ENCODE data around the gene LSAMP.

The LSAMP gene

GRCh38 chr3:116050311-116050915 lies 394.9 kb downstream of the LSAMP start:
- H3K9me3 ChIP-seq (ENCODE audit: control insufficient read depth, insufficient read depth, low read length) = no peaks in the 10 kb centered on the region
- no peak overlapping the region for H3K4me3 ChIP-seq (ENCODE audit: low read length)
- H3K36me3 ChIP-seq (ENCODE audit: control insufficient read depth, insufficient read depth, low read length) = no peaks in the 10 kb centered on the region
- no peaks in the 10 kb centered on the region for H3K27me3 ChIP-seq (ENCODE audit: control insufficient read depth, insufficient read depth, low read length)
- WGBS (ENCODE audit: insufficient coverage, insufficient read length) = no CpG with 5 or more reads among the region's 2 CpGs
- H3K4me1 ChIP-seq (ENCODE audit: control insufficient read depth, insufficient read depth, low read length) = no peaks in the 10 kb centered on the region
- no peak for DNase-seq (ENCODE audit: low read depth, low spot score)
- H3K27ac ChIP-seq (ENCODE audit: low read length) = no peak overlapping the region

- Histone ChIP-seq H3K27me3 (ENCODE audit: control insufficient read depth, insufficient read depth, low read length) (no peaks in the 10 kb centered on the region), H3K27ac (ENCODE audit: low read length) (no peak overlapping the region), H3K4me1 (ENCODE audit: control insufficient read depth, insufficient read depth, low read length) (no peaks in the 10 kb centered on the region), H3K9me3 (ENCODE audit: control insufficient read depth, insufficient read depth, low read length) (no peaks in the 10 kb centered on the region), H3K4me3 (ENCODE audit: low read length) (no peak overlapping the region), H3K36me3 (ENCODE audit: control insufficient read depth, insufficient read depth, low read length) (no peaks in the 10 kb centered on the region)
- DNase-seq (ENCODE audit: low read depth, low spot score) = no peak
Observed at GRCh38 chr3:116048991-116049390, 396.3 kb downstream of the LSAMP start.

GRCh38 chr3:116046350-116046749 lies 398.9 kb downstream of the LSAMP start:
- no peak overlapping the region for H3K27ac ChIP-seq (ENCODE audit: low read length)
- H3K4me1 ChIP-seq (ENCODE audit: control insufficient read depth, insufficient read depth, low read length) = no peaks in the 10 kb centered on the region
- WGBS (ENCODE audit: insufficient coverage, insufficient read length) = no CpG with 5 or more reads among the region's 3 CpGs
- no peaks in the 10 kb centered on the region for H3K36me3 ChIP-seq (ENCODE audit: control insufficient read depth, insufficient read depth, low read length)
- no peaks in the 10 kb centered on the region for H3K27me3 ChIP-seq (ENCODE audit: control insufficient read depth, insufficient read depth, low read length)
- H3K9me3 ChIP-seq (ENCODE audit: control insufficient read depth, insufficient read depth, low read length) = no peaks in the 10 kb centered on the region
- H3K4me3 ChIP-seq (ENCODE audit: low read length) = no peak overlapping the region
- no peak for DNase-seq (ENCODE audit: low read depth, low spot score)

GRCh38 chr3:116045314-116045713 lies 400.0 kb downstream of the LSAMP start:
- no peak overlapping the region for H3K27ac ChIP-seq (ENCODE audit: low read length)
- DNase-seq (ENCODE audit: low read depth, low spot score) = no peak
- no peak overlapping the region for H3K4me3 ChIP-seq (ENCODE audit: low read length)
- H3K9me3 ChIP-seq (ENCODE audit: control insufficient read depth, insufficient read depth, low read length) = no peaks in the 10 kb centered on the region
- H3K4me1 ChIP-seq (ENCODE audit: control insufficient read depth, insufficient read depth, low read length) = no peaks in the 10 kb centered on the region
- no peaks in the 10 kb centered on the region for H3K36me3 ChIP-seq (ENCODE audit: control insufficient read depth, insufficient read depth, low read length)
- H3K27me3 ChIP-seq (ENCODE audit: control insufficient read depth, insufficient read depth, low read length) = no peaks in the 10 kb centered on the region

GRCh38 chr3:116040152-116040551 lies 405.1 kb downstream of the LSAMP start:
- H3K36me3 ChIP-seq (ENCODE audit: control insufficient read depth, insufficient read depth, low read length) = no peaks in the 10 kb centered on the region
- no peak overlapping the region for H3K27ac ChIP-seq (ENCODE audit: low read length)
- no peak for DNase-seq (ENCODE audit: low read depth, low spot score)
- no peak overlapping the region for H3K4me3 ChIP-seq (ENCODE audit: low read length)
- no peaks in the 10 kb centered on the region for H3K4me1 ChIP-seq (ENCODE audit: control insufficient read depth, insufficient read depth, low read length)
- no peaks in the 10 kb centered on the region for H3K9me3 ChIP-seq (ENCODE audit: control insufficient read depth, insufficient read depth, low read length)
- no CpG with 5 or more reads among the region's 3 CpGs for WGBS (ENCODE audit: insufficient coverage, insufficient read length)
- H3K27me3 ChIP-seq (ENCODE audit: control insufficient read depth, insufficient read depth, low read length) = no peaks in the 10 kb centered on the region

GRCh38 chr3:116039651-116039985 lies 405.7 kb downstream of the LSAMP start:
- no peaks in the 10 kb centered on the region for H3K36me3 ChIP-seq (ENCODE audit: control insufficient read depth, insufficient read depth, low read length)
- no peak overlapping the region for H3K27ac ChIP-seq (ENCODE audit: low read length)
- no peaks in the 10 kb centered on the region for H3K9me3 ChIP-seq (ENCODE audit: control insufficient read depth, insufficient read depth, low read length)
- H3K4me1 ChIP-seq (ENCODE audit: control insufficient read depth, insufficient read depth, low read length) = no peaks in the 10 kb centered on the region
- WGBS (ENCODE audit: insufficient coverage, insufficient read length) = no CpG with 5 or more reads among the region's 4 CpGs
- H3K4me3 ChIP-seq (ENCODE audit: low read length) = no peak overlapping the region
- no peak for DNase-seq (ENCODE audit: low read depth, low spot score)
- no peaks in the 10 kb centered on the region for H3K27me3 ChIP-seq (ENCODE audit: control insufficient read depth, insufficient read depth, low read length)

GRCh38 chr3:116038968-116039650 lies 406.2 kb downstream of the LSAMP start:
- no CpG with 5 or more reads among the region's 1 CpG for WGBS (ENCODE audit: insufficient coverage, insufficient read length)
- H3K4me1 ChIP-seq (ENCODE audit: control insufficient read depth, insufficient read depth, low read length) = no peaks in the 10 kb centered on the region
- H3K9me3 ChIP-seq (ENCODE audit: control insufficient read depth, insufficient read depth, low read length) = no peaks in the 10 kb centered on the region
- no peaks in the 10 kb centered on the region for H3K27me3 ChIP-seq (ENCODE audit: control insufficient read depth, insufficient read depth, low read length)
- no peak overlapping the region for H3K4me3 ChIP-seq (ENCODE audit: low read length)
- DNase-seq (ENCODE audit: low read depth, low spot score) = no peak
- no peaks in the 10 kb centered on the region for H3K36me3 ChIP-seq (ENCODE audit: control insufficient read depth, insufficient read depth, low read length)
- H3K27ac ChIP-seq (ENCODE audit: low read length) = no peak overlapping the region

GRCh38 chr3:116037954-116038911 lies 407.1 kb downstream of the LSAMP start:
- no peaks in the 10 kb centered on the region for H3K27me3 ChIP-seq (ENCODE audit: control insufficient read depth, insufficient read depth, low read length)
- no peak for DNase-seq (ENCODE audit: low read depth, low spot score)
- no peaks in the 10 kb centered on the region for H3K4me1 ChIP-seq (ENCODE audit: control insufficient read depth, insufficient read depth, low read length)
- no peak overlapping the region for H3K27ac ChIP-seq (ENCODE audit: low read length)
- no peaks in the 10 kb centered on the region for H3K9me3 ChIP-seq (ENCODE audit: control insufficient read depth, insufficient read depth, low read length)
- WGBS (ENCODE audit: insufficient coverage, insufficient read length) = no CpG with 5 or more reads among the region's 5 CpGs
- no peaks in the 10 kb centered on the region for H3K36me3 ChIP-seq (ENCODE audit: control insufficient read depth, insufficient read depth, low read length)
- H3K4me3 ChIP-seq (ENCODE audit: low read length) = no peak overlapping the region

GRCh38 chr3:116035429-116035828 lies 409.9 kb downstream of the LSAMP start:
- no peak overlapping the region for H3K4me3 ChIP-seq (ENCODE audit: low read length)
- H3K27me3 ChIP-seq (ENCODE audit: control insufficient read depth, insufficient read depth, low read length) = no peaks in the 10 kb centered on the region
- WGBS (ENCODE audit: insufficient coverage, insufficient read length) = no CpG with 5 or more reads among the region's 3 CpGs
- DNase-seq (ENCODE audit: low read depth, low spot score) = no peak
- H3K36me3 ChIP-seq (ENCODE audit: control insufficient read depth, insufficient read depth, low read length) = no peaks in the 10 kb centered on the region
- H3K4me1 ChIP-seq (ENCODE audit: control insufficient read depth, insufficient read depth, low read length) = no peaks in the 10 kb centered on the region
- H3K9me3 ChIP-seq (ENCODE audit: control insufficient read depth, insufficient read depth, low read length) = no peaks in the 10 kb centered on the region
- no peak overlapping the region for H3K27ac ChIP-seq (ENCODE audit: low read length)

GRCh38 chr3:116034794-116035193 lies 410.5 kb downstream of the LSAMP start:
- Histone ChIP-seq H3K27ac (ENCODE audit: low read length) (no peak overlapping the region), H3K36me3 (ENCODE audit: control insufficient read depth, insufficient read depth, low read length) (no peaks in the 10 kb centered on the region), H3K27me3 (ENCODE audit: control insufficient read depth, insufficient read depth, low read length) (no peaks in the 10 kb centered on the region), H3K4me1 (ENCODE audit: control insufficient read depth, insufficient read depth, low read length) (no peaks in the 10 kb centered on the region), H3K4me3 (ENCODE audit: low read length) (no peak overlapping the region), H3K9me3 (ENCODE audit: control insufficient read depth, insufficient read depth, low read length) (no peaks in the 10 kb centered on the region)
- no peak for DNase-seq (ENCODE audit: low read depth, low spot score)
- WGBS (ENCODE audit: insufficient coverage, insufficient read length) = no CpG with 5 or more reads among the region's 1 CpG

Data from iPS DF 6.9 (cell line).